Measurements from ENCODE around the gene RPL26.

RPL26 gene

DNA sequence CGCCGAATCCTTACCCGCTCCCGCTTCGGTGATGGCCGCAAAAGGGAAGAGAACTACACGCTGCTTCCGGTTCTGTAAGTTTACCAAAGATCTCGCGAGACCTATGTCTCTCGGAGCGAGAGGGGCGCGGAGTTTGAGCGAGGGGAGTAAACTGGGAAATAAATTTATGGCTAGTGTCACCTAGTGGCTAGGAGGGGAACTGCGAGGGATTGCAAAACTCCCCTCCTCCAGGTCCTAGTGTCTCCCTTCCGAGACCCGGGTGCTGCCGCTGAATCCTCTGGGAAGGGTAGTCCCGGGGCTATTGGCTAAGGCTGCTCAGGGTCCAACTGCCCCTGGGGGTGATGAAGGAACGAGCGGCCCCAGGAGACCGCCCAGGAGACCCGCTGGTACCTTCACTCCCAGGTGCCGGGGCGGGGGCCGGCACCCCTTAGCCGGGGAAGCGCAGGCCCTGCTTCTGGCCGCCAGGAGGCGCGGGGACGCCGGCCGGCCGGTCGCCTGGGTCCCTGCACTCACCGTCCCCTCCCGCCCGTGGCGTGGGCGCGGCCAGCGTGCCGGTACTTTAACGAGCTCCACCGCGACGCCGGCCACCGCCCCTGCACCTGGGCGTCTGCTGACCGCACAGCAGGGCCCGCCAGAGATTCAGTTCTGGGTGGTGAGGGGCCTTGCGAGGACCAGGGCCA lies at the start of gene RPL26:
Gene RPL26, minus strand, starts transcription at position 51 of the 680 bp plus-strand sequence. CDS start 883 bp downstream, outside the sequence.
- DNase-seq (ENCODE audit: low spot score) = peak; percentile 84

DNA sequence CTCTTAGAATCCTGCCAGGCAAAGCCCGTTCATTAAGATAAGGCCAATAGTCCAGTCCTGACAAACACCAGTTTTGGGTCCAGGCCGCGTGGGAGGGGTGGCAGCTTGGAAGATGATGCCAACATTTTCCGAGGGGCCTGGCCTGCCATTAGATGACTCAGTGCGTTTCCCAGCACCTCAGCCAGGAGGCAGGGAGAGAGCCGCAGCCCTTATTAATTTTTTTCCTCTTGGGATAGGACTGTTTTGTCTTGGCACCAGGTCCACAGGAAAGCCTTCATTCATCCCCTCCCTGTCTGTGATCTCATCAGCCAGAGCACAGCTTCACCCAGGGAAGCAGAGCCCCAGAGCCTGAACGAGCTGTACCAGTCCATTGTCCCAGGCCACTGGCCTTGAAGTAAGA lies 48.0 kb upstream of the RPL26 start:
- no peak for DNase-seq (ENCODE audit: low spot score)

DNA sequence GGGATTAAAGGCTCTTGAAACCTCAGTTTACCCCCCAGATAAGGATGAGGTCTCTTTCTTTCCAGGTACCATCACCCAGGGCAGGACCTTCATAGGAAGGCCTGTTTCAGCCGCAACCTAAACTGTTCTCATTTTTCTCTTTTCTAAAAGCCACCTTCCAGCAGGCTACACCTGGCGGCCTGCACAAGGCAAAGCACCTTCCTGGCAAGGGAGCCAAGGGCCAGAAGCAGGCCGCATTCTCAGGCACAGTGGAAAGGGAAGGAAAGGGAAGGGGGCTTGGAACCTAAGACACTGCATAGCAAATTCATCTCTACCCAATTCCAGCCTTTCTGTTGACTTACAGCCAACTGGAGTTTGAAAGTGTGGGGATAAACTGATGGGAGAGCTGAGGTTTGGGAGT lies 43.8 kb upstream of the RPL26 start:
- DNase-seq (ENCODE audit: low spot score) = no peak

DNA sequence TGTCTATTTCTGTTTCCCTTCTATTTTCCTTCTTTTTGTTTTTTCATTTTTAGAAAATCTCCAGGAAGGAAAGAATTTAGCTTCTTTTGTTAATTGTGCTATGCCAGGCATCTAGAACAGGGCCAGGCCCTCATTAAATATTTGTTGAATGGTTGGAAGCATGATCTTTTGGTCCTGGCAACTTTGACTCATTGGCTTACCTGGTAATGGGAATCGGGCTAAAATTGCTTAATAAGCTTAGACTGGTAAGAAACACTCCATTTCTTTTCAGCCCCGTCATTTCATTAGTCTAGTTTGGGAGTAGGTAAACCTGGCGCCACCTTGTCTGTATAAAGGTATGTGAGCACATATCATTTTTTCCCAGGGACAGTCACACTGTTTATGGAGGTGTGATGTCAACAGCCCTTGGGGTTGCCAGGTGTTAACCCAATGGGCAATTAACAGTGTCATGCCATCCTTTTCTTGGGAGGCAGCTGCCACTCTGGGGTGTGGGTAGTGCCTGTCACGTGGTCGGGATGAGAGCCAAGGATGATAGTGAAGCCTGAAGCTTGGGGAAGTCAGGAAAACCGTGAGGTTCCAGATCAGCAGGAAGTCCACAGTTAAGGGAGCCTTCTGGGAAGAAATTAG lies 43.2 kb upstream of the RPL26 start:
- DNase-seq (ENCODE audit: low spot score) = no peak

DNA sequence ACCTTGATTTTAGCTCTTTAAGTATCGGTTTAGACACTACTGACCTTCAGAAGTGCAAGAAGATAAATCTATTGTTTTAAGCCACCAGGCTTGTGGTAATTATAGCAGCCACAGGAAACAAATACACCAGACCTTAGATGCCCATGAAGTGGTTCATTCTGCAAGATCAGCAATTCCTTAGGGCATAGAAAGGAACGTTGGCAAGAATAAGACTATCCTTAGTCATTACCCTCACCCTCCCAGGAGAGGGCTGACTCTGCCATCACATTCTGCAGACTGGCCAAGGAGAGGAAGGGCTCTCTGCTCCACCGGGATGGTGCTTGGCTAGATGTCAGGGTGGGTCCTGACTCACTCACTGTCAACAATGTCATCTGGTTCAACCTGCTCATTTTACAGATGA lies 38.6 kb upstream of the RPL26 start:
- no peak for DNase-seq (ENCODE audit: low spot score)

DNA sequence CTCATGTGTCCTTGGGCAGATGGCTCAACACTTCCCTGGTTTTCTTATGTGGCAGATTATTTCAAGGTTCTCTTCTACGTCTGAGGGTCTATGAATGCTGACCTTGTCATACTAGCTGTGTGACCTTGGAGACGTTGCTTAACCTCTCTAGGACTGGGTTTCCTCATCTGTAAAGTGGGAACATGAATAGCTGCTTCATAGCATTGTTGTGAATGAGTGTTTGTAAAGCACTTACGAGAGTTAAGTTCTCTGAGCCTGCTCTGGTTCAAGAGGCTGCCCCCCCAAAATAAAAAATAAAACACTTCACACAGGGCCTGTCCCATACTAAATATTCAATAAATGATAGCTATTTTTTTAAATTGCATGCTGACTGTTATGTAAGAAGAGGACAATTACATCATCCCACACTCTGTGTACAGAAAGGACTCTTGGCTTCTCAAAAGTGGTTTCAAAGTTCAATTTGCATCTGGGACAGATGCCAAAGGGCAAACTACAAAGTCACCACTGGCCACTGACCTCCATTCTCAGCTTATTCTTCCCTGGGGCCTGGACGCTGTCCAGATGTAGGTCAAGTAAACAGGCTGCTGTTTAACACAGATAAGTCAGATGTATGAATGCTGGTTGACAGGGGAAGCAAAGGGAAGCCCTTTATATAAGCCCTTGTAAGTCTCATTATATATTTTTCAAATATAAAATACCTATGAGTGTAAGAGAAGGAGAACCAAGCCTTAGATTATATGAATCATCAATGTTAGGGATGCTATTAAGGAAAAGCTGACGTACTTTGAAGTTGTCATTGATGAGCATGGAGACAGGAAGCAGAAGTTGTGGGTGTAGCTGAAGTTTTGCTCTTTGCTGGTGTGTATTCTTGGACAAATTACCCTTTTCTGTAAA lies 37.3 kb upstream of the RPL26 start:
- peak; percentile 45 for DNase-seq (ENCODE audit: low spot score)

DNA sequence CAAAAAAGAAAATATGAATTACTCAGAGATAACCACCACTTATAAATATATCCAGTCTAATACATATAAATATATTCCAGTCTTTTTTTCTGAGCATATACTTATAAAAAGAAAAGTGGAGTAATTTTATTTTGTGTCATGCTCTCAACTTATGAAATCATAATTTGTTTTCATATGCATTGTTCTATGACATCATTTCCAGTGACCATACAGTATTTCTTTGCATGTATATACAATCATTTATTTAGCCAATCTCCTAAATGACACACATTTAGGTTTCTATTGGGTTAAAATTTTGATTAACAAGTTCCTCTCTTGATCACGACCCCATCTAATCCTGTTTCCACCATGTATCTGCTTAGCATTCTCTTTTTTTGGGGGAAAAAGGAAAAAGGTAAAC lies 36.3 kb upstream of the RPL26 start:
- DNase-seq (ENCODE audit: low spot score) = no peak

DNA sequence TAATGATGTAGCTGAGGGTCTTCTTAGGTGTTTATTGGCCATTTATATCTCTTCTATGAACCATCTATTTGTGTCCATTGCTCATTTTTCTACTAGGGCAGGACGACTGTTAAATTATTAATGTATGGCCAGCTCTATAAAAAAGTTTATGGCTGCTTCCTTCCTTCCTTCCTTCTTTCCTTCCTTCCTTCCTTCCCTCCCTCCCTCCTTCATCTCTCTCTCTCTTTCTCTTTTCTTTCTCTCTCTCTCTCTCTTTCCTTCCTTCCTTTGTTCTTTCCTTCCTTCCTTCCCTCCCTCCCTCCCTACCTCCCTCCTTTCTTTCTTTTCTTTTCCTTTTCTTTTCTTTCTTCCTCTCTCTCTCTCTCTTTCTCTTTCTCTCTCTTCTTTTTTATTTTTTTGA lies 35.5 kb upstream of the RPL26 start:
- DNase-seq (ENCODE audit: low spot score) = no peak

DNA sequence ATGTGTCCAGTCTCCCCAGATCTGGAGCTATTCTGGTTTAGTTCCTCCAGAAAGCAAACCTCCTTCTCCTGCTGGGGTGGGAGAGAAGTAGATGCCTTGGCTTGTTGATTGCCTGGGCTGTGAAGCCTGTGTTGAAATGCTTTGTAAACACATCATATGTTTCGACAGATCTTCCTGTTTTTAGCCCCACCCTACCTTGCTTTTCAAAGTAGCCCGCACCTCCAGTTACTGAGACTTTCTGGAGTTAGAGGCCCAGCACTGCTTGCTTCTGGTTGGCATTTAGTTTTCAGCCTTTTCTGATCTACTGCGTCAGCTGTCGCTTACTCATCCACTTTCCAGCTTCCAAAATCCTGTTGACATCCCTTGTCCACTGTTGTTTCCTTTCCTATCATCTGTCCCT lies 34.8 kb upstream of the RPL26 start:
- peak; percentile 38 for DNase-seq (ENCODE audit: low spot score)

DNA sequence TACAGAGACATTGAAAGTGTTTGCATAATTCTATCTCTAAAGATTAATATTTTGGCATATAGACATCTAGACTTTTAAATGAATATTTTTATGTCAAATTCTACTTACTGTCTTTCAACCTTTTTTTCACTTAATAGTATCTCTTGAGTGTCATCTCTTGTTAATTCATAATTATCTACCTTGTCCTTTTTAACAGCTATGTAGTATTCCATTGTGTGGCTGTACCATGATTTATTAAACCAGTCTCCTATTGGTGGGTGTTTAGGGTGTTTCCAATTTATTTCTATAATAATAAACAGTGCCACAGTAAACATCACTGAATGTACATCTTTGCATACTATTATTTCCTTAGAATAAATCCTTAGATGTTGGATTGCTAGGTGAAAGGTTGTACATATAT lies 30.9 kb upstream of the RPL26 start:
- no peak for DNase-seq (ENCODE audit: low spot score)

DNA sequence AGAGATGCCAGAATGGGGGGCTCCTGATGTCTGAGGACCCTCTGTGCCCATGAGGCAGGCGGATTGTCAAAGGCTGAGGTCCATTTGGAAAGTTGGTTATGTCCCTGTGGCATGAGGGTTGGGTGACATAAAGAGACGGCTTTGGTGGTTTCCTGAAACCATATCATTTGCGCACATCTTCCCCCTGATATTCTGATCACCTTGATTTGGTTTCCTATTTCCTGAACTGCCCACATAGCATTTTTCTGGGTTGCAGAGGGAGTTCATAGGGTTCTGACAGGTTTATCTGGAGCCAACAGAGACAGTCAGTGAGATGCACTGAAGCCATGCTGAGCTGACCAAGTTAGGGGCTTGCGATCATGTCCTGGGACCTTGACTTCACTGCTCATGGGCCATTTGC lies 30.3 kb upstream of the RPL26 start:
- DNase-seq (ENCODE audit: low spot score) = no peak

DNA sequence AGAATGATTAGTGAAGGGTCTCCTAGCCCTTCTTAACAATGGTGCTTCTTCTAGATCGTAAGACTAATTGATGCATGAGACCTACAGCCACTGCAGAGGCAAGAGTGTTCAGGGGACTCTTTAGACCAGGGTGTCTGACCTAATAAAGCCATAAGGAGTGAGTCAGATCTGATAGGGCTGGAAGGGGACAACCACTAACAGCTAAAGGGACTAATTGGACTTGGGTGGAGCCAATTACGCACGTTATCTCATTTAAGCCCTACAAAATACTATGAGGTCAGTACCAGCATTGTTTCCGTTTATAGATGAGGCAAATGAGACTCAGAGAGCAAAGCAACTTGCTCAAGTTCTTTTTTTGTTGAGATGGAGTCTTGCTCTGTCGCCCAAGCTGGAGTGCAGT lies 29.1 kb upstream of the RPL26 start:
- DNase-seq (ENCODE audit: low spot score) = no peak

DNA sequence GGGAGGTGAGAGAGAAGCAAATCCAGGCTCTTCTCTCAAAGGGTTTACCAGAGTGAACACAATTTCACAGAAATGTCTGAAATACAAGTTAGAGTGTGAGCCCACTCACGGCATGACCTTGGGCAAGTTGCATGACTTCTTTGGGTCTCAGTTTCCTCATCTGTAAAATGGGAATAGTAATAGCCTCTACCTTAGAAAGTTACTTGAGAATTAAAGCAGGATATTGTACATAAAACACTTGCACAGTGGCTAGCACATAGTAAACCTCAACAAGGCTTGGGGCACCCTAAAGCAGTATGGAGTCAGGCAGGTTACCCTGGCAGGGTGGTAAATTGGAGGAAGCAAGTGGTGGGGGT lies 27.9 kb upstream of the RPL26 start:
- DNase-seq (ENCODE audit: low spot score) = no peak

DNA sequence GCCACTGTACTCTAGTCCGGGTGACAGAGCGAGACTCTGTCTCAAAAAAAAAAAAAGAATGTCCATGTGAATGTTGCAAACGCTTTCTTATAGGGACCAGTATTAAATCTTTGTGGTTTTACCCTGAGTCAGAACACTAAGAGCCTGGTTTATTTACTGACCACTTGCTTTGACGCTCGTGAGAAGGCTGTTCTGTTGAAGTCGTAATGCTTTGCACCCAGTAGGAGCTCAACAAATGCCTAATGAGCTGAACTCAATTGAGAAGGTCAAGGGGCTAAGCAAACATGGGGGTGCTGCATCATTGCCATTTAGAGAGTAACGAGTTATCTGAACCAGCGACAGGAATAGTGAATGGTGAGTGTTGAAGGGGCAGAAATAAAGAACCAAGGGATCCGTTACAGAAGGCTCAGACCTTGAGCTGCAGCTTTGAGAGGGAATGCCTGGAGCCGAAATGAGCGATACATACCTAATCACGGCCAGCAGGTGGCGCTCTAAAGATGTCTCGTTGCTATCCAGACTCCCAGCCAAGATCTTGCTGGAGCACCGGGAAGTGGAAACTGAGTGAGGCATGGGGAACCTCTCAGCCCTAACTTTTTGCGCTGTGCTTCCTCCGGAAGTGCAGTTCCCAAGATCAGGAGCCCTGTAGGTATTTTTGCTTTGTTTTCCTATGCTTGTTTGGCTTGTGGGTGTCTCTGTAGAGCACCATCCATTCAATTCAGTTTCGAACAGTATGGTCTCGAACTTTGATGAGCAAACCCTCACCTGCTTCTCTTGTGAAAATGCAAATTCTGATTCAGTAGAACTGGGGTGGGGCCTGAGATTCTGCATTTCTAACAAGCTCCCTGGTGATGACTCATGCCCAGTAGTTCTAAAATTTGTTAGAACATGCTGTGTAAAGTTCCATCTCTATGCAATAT lies 27.2 kb upstream of the RPL26 start:
- DNase-seq (ENCODE audit: low spot score) = peak; percentile 66

DNA sequence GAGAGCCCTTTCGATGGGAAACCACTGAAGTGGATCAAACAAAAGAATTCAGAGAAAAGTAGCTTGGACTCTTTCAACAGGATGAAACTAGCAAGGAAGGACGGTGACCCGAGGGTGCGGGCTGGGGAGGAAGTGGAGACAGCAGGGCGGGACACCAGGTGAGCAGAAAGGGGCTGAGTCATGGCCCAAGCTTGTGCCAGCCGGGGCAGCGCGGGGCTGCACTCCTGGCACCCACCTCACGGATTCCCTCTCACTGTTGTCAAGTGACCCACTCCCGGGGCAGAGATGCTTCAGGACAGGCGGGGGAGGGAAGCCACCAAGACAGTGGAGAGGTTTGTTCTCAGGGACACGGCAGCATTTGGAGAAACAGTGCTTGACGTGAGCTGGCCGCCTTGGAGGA lies 25.4 kb upstream of the RPL26 start:
- DNase-seq (ENCODE audit: low spot score) = no peak

DNA sequence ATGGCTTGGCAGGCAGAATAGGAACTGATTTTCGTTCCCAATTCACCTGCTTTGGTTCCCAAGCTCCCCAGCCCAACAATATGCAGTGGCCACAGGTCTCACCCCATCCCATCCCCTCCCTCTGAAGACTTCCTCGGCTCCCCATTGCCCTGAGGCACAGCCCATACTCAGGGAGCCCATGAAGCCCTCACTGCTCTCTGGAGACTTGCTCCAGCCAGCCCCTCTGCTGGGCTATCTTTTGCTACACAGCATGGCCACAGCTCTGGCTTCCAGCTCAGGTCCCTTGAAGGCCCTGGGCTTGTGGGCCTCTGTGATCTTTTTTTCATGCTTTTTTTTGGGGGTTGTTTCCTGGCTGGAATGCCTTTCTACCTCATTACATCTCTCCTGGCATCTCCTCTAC lies 23.2 kb upstream of the RPL26 start:
- DNase-seq (ENCODE audit: low spot score) = no peak

DNA sequence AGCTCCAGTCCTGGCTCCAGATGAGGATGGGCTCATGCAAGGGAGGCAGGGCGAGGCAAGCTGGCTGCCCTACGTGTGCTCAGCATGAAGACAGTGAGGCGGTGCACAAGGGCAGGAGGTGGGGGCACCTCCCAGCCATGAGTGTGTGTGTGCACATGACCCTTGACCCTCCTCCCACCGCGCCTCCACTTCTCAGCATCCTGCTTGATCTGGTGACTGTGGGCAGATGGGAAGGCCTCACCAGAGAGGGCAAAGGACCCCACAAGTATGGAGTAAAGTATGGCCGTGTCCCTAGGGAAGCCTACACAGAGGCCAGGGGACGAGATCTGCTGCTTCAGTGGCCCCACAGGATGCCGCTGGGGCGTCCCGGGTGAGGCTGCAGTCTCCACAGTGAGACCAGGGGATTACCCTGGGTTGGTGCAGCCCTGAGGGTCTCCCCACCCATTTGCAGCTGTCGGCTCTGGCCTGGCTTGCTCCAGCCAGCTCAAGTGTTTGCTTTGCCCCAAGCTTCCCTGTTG lies 22.6 kb upstream of the RPL26 start:
- no peak for DNase-seq (ENCODE audit: low spot score)

DNA sequence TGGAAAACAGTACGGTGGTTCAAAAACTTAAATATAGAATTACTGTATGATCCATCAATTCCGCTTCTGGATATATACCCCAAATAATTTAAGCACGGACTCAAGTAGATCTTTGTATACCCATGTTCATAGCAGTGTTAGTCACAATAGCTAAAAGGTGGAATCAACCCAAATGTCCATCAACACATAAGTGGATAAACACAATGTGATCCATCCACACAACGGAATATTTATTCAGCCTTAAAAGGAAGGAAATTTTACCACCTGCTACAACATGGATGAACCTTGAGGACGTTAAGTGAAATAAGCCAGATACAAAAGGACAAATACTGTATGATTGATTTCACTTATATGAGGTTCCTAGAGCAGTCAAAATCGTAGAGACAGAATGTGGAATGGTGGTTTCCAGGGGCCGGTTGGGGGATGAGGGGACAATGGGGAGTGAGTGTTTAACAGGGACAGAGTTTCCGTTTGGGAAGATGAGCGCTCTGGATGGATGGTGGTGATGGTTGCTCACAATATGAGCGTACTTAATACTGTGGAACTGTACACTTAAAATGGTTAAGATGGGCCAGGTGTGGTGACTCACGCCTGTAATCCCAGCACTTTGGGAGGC lies 20.0 kb upstream of the RPL26 start:
- no peak for DNase-seq (ENCODE audit: low spot score)

DNA sequence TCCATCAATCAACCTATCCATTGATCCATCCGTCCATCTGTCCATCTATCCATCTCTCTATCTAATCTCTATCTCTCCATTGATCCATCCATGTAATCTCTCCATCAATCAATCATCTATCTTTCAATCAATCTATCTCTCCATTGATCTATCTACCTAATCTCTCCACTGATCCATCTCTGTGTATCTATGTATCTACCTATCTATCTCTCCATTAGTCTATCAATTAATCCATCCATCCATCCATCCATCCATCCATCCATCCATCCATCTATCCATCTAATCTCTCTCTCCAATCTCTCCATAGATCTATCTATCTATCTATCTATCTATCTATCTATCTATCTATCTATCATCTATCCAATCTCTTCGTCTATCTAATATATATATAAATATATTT lies 18.1 kb upstream of the RPL26 start:
- no peak for DNase-seq (ENCODE audit: low spot score)

DNA sequence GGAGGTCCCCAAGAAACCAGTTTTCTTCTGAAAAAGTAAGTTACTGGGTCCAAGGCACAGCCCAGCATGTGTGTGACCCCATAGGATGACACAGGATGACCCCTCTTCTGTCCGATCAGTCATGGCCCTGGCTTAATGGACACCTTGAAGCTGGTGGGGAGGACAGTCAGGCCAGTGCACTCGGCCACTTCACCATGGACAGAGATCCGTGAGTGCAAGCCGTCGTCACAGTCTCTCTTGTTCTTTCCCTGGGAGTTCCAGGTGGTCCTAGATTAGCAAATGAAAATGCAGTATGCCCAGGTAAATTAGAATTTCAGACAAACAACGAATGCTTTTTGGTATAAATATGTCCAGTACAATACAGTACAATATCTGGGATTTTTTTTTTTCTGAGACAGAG lies 16.0 kb upstream of the RPL26 start:
- DNase-seq (ENCODE audit: low spot score) = no peak

DNA sequence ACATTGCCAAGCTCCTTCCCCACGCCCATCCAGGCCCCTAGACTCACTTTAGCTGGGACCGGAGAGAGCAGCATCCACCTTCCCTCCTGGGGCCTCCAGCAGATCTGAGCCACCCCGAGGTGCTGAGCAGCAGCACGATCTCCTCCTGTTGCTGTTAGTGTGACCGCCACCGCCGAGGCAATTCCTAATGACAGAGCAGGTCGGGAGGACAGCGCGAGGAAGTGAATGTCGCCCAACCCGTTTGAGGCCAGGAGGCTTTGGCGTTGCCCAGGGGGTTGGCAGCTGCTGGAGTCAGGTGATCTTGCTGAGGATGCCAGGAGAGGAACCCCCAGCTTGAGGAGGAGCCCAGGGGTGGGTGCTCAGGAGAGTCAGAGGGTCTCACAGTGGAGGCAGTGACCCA lies 14.6 kb upstream of the RPL26 start, which contains the start of gene RNF222:
Gene RNF222, minus strand, starts transcription at position 192 of the 400 bp plus-strand sequence. CDS start 4,366 bp downstream, outside the sequence.
- DNase-seq (ENCODE audit: low spot score) = no peak

Data from HuH-7 (cell line).